Stimulated activated CD8-positive, alpha-beta memory T cell treated with anti-CD3 and anti-CD28 coated beads, Interleukin-4, amount 100 ng/mL, for 1 hour (primary cell): ENCODE results near the gene NOTCH3.

Source experiments
- DNase-seq, 2 donors: peaks; one replicate each; pipeline ENCODE4 v3.0.0-alpha.2; 2020; ENCODE audit warnings: low read depth in 2 of 2, low spot score in 1 of 2

NOTCH3 gene

DNA sequence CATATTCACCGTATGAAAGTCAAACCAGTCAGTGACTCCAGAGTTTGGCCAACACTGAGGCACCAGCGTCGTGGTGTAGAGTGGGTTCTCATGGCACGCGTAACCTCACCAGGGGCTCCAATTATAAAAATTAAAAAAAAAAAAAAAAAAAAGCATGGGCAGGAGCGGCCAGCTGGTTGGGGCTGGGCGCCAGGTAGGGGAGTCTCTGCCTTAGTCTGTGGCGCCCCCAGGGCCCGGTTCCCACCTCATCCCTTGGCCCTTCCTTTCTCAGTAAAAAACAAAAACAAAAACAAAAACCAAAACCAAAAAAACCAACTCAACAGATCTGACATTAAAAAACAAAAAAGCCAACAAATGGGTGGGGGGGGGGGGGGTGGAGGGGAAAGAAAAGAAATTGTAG is 36.1 kb upstream of the NOTCH3 start:
- DNase-seq: no peak

DNA sequence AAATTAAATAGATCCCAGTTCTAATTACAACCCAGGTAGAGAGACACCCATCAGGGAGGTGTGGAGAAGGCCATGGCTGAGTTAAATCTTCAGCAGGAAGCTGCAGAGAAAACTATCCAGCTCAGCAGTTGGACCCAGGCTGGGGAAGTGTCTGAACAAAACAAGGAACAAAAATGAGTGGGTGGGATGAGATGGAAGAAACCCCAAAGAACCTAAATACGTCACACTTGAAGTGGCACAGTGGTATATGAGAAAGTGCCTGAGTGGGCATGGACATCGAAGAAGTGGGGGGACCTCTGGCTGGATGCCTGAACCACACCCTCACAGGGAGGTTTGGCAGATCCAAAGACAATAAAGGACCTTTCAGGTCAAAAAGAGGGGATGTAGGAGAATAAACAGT is 35.0 kb upstream of the NOTCH3 start:
- no peak for DNase-seq

DNA sequence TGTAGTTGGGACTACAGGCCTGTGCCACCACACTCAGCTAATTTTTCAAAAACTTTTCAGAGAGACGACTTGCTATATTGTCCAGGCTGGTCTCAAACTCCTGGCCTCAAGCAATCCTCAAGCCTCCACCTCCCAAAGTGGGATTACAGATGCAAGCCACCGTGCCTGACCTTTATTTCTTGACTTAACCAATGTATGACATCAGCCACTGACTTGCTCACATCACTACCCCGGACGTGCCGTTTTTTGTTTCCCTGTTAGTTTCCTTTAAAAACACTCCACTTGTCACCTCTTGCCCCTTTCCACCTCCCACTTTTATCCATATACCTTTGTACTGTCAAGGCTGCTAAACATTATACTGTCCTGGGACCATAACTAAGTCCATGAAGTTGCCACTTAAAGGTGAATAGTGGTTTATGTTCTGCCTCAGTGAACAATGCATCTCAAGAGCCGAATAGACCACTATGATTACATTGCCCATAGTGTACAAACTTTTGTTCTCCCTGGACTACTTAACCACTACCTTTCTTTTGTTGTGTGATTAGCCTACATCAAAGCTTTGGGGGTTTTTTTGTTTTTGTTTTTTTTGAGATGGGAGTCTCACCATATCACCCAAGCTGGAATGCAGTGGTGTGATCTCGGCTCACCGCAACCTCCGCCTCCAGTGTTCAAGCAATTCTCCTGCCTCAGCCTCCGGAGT is 33.8 kb upstream of the NOTCH3 start:
- no peak for DNase-seq

DNA sequence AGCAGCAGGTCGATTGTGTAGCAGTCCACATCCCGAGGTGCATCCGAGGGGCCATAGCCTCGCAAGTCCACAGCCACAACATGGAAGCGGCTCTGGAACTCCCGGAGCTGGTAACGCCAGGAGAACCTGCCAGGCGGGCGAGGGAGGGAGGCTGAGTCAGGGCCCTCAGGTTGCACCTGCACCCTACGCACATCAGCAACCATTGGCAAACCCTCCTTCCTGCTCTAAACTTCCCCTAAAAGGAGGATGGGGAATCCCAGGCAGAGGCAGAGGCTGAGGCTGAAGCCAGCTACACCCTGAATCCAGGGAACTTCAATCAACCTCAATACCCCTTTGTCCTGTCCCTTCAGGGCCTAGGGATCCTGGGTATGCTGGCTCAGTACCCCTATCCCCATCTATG is 30.5 kb upstream of the NOTCH3 start:
- no peak for DNase-seq

DNA sequence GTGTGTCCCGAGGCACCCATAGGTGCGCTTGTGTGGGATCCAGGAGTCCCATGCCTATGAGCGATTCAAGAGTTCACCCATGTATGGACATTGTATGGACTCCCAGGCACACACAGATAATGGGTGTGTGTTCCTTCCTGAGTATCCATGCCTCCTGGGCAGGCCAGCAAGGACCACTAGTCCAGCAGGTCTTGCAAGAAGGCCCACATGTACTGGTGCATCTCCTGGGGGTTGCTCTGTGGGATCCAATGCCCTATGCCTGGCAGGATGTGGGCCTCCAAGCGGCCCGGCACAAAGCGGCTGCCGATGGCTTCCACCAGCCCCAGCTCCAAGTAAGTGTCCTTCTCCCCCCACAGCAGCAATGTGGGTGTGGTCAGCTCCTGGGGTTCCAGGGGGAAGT is 26.5 kb upstream of the NOTCH3 start:
- DNase-seq: no peak

DNA sequence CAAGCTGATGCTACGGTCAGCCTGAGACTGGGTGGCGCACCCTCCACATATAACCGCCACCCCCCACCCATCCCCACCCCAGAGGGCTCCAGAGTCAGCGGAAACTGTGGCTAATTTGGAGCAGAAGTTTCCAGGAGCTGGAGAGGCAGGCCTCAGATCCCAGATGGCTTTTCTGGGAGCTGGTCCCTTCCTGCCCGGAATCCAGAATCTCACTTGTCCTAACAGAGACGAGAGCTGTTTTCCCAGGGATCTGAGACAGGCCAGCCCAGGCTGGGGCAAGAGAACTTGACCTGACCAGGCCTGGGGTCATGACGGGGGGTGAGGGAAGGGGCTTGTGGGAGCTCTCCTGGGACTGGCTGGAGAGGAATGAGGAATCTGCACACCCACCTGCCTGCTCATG is 25.0 kb upstream of the NOTCH3 start:
- DNase-seq: no peak

DNA sequence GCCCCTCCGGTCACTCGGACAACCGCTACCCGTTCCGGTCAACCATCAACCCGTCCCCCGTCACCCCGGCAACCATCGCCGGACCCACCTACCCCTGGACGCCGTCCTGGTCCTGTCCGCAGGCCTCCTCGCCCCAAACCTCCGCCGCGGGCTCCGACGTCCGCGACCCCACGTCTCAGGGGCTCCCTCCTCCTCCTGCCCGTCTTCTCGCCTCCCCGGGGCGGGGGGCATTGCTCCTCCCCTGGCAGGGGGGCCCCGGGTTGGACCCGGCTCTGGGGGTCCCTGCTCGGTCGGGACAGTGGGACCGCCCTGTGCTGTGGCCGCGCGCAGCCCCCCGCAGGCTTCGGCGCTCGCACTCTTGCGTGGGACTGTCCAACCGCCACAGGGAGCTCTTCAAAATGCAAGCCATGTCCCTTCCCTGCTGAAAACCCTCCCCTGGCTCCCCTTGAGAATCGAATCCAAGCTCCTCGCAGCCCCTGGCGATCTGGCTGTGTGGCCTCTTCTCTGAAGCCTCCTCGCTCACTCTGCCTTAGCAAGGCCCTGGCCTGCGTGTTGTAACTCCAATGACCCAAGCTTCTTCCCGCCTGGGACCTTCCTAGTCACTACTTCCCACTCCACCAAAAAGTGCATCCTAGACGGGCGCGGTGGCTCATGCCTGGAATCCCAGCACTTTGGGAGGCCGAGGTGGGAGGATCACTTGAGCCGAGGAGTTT is 23.0 kb upstream of the NOTCH3 start:
- no peak for DNase-seq

DNA sequence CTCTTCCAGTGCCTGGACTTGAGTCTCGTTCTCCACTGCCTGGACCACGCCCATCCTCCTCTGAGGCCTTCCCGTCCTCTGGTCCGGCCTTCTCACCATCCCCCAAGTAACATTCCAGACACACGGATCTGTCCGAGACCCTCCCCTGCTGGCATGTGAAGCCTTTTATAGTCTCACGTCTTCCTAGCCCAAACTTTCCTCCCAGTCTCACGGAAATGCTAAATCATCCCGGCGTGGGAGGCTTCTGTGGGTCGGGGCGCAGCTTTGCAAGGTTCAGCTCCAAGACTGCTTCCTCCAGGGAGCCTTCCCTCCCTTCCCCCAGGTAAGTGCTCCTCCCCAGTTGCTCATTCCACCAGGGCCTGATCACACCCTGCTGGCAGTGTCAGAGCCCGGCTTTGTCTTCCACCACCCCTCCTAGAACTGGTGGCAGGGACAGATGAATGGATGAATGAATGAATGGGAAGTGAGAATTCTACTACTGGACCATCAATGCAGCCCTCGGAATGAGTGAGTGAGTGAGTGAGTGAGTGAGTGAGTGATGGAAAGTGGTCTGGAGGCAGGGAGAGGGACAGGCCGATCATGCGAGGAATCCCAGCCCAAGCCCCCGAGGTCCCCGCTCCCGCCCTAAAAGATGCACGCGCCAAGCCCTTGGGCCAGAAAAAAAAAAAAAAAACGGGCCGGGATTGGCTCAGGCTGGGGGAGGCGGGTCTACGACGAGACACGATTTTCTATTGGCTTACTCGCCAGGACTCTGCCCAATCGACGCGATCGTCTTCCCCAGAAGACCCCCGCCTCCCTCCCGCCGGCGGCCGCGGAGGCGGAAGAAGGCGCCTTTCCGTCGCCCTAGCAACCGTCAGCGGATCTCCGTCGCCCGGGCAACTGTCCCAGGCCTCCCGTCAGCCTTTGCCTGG is 22.2 kb upstream of the NOTCH3 start:
- peak; percentile 20 to 46 for DNase-seq

DNA sequence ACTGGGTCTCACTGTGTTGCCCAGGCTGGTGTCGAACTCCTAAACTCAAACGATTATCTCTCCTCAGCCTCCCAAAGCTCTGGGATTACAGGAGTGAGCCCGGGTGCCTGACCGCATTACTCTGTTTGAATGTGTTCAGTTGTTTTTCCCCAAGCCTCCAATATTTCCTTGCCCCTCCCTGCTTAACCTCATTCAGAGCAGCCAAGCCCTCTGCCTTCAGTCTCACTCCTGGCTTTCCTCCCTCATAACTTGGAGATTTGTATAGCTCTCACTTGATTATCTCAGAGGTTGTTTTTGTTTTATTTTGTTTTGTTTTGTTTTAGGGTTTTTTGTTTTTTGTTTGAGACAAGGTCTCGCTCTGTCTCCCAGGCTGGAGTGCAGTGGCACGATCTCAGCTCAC is 20.0 kb upstream of the NOTCH3 start:
- DNase-seq: no peak

DNA sequence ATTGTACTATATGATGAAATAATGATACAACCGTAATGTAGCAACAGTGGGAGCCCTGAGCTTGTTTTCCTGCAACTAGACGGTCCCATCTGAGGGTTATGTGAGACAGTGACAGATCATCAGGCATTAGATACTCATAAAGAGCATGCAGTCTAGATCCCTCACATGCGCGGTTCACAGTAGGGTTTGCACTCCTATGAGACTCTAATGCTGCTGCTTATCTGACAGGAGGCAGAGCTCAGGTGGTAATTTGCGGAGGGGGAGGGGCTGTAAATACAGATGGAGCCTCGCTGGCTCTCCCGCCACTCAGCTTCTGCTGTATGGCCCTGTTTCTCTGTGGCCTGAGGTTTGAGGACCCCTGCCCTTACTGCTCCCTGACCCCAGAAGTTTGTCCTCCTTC is 17.7 kb upstream of the NOTCH3 start:
- no peak for DNase-seq

DNA sequence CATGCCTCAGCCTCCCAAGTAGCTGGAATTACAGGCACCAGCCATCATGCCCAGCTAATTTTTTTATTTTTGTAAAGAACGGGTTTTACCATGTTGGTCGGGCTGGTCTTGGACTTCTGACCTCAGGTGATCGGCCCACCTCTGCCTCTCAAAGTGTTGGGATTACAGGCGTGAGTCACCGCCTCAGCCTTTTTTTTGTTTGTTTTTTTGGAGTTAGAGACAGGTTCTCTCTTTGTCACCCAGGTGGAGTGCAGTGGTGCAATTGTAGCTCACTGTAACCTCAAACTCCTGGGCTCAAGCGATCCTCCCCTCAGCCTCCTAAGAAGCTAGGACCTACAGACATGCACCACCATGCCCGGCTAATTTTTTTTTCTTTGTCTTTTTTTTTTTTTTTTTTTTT is 15.6 kb upstream of the NOTCH3 start:
- DNase-seq: no peak

DNA sequence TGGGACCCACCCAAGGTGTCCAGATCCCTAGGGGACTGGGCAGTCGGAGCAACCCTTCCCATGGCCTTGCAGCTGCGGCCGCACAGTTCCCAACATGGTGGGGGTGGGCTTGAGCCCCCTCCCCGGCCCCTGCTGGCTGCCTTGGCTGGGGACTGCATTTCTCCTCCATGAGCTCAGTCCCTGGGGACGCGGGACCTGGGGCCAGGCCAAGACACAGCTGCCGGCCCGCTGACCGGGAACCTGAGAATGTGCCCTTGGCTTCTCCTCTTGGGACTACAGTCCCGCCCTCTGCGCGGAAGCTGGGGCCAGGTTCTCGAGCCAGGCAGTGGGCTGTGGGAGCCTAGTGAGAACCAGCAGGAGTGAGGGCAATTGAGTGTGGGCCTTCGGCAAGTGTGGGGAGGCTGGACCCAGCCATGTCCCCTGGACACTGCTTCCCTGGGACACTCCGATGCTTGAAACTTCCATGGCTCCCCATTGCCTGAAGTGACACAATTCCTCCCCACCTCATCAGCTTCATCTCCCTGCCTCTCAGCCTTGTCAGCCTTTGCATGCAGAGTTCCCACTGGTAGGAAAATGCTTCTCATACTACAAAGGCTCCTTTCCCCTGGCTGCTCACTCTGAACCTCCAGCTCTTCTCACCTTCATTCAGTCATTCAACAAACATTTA is 13.1 kb upstream of the NOTCH3 start:
- no peak for DNase-seq

DNA sequence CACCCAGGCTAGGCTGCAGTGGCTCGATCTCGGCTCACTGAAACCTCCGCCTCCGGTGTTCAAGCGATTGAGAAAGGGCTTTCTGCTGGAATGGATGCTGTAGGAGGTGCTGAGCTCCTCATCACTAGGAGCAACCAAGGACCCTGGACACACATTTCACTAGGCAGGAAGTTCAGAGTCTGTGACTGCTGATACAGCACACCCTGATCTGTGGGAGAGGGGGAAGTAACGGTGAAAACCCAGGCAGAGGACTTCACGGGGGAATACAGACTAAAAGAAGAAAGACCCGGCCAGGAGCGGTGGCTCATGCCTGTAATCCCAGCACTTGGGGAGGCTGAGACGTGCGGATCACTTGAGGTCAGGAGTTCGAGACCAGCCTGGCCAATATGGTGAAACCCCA is 11.9 kb upstream of the NOTCH3 start:
- no peak for DNase-seq

DNA sequence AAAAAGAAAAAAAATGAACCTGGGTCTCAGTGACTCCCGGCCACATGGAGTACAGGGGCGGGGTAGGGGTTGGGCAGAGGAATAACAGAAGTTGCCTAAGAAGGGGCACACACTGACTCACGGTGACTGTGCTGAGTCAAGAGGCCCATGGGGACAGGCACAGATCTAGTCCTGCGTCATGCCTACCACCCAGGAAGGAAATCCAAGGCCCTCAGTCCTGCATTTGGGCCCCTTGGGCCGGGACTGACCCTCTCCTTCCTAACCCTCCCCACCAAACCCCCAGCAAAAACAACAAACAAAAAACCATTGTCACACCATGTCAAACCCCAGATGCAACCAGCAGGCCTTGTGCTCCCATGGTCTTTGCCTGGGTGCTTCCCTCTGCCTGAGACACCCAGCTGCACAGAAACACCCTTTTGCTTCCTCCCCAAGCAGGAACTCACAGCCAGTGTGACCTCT is 9.6 kb upstream of the NOTCH3 start:
- no peak for DNase-seq

DNA sequence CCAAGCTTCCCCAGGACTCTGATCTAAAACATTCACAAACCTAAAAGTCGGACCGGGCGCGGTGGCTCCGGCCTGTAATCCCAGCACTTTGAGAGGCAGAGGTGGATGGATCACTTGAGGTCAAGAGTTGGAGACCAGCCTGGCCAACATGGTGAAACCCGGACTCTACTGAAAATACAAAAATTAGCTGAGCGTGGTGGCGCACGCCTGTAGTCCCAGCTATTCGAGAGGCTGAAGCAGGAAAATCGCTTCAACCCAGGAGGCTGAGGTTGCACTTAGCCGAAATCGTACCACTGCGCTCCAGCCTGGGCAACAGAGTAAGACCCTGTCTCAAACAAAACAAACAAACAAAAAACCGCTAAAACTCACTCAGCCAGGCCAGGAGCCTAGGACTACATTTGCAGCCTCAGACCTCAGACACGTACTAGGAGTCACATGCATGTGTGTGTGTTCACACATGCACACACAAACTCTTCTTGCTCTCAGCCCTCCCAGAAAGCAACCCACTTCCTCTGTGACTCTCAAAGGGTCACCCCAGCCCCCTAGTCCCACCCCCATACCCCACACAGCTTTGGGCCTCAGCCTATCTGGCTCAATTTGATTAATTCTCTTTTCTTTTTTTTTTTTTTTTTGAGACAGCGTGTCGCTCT is 704 bp upstream of the NOTCH3 start:
- no peak for DNase-seq

DNA sequence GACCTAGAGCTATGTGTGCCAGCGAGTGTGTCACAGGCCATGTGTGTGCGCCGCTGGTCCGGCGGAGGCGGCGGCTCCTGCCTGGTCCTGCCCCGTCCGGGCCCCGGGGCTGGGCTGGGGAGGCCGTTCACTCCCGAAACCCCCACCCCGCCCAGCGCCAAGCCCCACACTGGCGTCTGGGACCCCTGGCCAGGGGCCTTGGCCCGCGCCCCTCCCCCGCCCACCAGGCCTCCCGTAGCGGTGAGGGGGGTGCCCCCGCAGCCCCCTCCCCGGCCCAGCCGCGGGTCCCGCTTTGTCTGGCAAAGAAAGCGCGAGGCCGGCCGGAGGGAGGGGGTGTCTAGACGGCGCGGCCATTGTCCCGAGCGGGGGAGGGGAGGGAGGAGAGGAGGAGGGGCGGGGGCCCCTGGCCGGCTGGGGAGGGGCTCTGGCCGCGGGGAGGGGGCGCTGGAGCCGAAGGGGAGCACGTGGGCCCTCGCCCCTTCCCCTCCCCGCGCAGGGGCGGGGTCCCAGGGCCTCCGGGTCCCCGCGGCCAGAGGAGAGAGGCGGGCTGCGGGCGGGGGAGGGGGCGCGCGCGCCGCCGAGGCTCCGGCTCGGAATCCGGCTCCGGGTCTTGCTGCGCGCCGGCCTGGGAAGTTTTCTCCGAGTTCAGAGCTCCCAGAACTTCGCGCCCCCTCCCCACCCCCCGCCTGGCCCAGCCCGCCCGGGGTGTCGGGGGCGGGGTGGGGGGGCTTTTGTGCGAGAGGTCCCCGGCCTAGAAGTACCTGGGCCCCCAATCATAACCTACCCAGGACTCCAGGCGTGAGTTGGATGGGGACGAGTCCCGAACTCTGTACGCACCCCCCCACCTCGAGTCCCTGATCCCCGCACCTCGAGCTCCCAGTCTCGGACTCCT is 888 bp downstream of the NOTCH3 start:
- DNase-seq: no peak

DNA sequence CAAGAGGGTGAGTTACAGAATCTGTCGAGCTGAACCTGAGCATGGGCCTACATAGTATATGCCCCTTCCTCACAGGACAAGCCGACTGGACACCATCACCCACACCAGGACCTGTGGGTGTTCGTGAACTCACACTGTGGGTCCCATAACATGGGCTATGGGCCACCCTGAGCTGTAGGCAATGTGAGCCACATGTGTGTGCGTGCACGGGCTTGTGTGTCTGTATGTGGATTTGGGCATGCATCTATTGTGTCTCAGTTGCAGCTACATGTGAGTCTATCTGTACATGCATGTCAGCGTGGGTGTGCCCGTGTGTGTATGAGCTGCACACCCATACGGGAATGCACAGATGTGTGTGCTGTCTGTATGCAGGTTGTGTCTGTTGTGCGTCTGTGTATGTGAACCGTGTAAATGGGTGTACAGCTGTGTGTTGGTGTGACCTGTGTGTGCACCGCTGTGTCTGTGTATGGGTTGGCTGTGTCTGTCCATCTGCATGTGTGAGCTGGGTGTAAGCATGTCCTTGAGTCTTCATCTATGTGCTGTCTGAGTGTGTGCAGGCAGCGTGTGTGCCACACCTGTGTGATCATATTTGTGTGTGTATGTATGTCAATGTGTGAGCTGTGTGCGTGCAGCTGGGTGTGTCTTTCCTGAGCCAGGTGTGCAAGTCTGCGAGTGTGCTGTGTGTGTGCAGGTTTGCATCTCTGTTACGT is 1.7 kb downstream of the NOTCH3 start:
- DNase-seq: no peak

DNA sequence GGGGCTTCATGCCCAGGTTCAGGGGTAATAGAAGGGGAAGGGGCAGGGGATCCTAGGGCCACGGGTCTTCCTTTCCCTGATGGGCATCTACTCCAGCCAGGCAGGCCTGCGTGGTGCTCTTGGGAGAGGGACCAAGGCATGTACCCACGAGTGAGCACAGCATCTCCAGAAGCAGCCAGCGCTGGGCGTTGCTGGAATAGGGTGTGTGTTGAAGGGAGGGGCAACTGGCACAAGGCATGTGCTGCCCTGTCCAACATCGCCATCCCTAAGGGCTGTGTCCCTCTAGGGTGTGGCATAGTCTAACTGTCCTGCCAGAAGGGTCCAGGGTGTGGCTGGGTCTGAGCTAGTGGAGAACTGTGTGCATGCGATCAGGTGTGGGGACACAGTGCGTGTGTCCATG is 2.9 kb downstream of the NOTCH3 start:
- DNase-seq: no peak

DNA sequence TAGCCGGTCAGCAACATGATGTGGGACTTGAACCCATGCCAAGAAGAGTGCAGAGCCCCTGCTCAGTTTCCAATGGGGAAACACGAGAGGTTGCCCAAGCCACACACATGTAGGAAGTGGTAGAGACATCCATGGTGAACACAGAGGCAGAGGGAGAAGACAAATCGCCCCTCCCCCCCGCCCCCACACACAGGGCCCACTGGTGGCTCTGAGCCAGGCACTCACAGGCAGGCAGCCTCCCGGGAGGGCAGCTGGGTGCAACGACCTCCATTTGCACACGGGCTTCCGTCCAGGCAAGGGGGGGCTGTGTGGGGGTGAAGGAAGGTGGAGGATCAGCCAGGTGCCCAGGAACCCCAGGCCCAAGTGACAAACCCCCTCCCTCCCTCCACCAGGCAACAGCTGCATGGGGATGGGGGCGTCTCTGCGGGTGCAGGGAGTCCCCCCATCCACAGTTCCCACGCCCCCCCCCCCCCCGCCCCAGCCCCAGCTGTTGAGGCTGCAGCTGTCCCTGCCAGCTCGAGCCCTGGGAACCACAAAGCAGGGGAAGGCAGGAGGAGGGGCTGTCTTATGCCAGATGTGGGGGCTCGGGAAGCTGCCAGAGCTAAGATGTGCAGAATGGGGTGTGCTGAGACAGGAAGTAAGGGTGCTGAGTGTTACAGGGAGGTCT is 3.4 kb downstream of the NOTCH3 start:
- DNase-seq: no peak
